Large intestine (tissue), 1 donor: ENCODE results near the gene ZNF674. TPM values are rescaled to one million over a fixed set of nuclear protein-coding genes. Genes with fewer than 3 reads are reported as not detected.

Source experiments
- polyA plus RNA-seq: library from polyadenylated mRNA; unstranded; fragments of 120-200 nt; gene quantifications from one replicate; pipeline ENCODE4 v1.2.1, GENCODE V29; 2013

The ZNF674 gene
- polyA plus RNA-seq, 1 donor: 3.9 TPM

Other genes with a start within 250 kb of the ZNF674 start
- gene CHST7, start 28.3 kb upstream of the ZNF674 start, polyA plus RNA-seq: 1.1 TPM
- gene SLC9A7, start 213.7 kb upstream of the ZNF674 start, polyA plus RNA-seq: 4.3 TPM